ENCODE results near the gene ELK3.

Gene ELK3

DNA sequence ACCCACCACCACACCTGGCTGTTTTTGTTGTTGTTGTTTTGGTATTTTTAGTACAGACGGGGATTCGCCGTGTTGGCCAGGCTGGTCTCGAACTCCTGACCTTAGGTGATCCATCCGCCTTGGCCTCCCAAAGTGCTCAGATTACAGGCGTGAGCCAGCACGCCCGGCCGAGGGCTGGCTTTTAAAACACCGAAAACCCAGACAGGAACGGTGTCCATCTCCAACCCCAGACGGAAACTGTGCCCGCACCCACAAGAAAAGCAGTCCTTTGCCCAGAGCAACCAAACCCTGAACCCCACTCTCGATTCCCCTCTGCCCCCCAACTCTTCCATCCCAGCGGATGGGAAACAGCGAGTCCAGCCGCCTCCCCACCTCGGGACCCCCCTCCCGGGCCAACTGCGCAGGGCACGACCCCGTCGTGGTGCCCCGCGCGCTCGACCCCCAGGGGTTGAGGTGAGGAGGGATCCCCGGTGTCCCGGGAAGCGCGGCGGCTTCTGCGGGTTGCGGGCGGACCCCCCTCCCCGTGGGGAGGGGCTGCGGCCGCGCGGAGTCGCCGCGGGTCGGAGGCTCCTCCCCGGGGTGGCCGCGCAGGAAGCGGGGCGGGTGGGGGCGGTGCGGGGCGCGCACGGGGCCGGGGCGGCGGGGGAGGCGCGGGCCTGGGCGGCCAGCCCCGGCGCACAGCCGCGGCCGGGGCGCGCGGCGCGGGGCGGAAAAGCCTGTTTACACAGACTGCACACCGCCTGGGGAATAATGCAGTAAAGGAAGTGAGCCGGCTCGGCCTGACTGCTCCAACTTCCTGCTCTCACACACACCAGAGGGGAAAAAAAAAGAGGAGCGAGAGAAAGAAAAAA is at the start of gene ELK3:
ELK3 (plus strand) TSS at position 651 of the 851 bp plus-strand sequence.
- DNase-seq (ENCODE audit: low read depth in 2 of 2): peak; percentile 24 to 38

DNA sequence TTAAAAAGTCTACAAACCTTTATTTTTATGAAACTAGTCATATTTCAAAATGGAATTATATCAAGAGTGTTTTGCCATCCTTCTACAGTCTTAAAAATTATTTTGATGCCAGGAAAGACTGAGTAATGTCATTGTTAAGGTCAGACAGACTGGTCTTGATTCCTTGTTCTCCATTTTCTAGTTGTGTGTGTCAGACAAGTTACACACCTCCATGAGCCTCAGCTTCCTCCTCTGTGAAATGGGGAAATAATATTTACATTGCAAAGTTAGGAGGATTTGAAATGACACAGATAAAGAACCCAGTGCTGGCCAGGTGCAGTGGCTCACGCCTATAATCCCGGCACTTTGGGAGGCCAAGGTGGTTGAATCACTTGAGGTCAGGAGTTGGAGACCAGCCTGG is 47.4 kb upstream of the ELK3 start:
- DNase-seq (ENCODE audit: low read depth in 2 of 2): no peak

DNA sequence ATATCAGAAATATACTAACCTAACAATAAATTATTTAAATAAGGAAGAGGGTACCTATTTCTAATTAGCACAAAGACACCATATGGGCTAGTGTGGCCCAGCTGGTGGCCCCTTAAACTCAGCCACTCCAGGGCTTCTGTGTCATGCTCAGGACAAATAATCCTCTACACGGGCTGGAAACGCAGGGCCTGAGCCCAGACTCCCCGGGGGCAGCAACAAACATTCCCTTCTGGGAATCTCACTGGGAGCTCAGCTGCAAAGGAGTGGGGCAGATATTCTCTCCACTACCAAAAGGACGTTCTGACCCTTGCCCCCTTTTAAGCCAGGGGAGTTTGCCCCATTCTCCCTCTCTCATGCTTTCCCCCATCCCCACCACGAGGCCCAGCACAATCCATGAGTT is 43.7 kb upstream of the ELK3 start:
- DNase-seq (ENCODE audit: low read depth in 2 of 2): no peak

DNA sequence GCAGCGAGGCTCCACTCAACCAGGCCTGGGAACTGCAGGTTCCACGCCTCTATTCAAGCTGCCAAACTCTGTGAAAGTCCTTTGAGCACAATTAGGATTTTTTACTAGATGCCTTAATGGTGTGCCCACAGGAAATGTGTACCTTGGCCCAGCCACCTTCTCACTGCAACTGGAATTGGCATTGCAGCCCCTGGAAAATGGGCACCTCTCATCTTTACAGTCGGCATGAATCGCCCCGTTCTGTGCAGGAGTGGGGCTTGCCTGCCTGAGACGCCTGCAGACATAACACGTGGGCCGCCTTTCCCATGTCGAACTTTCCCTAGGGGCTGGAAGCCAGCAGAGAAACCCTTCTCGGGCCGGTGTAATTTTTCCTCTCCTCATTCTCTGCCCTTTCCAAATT is 42.0 kb upstream of the ELK3 start:
- no peak for DNase-seq (ENCODE audit: low read depth in 2 of 2)

DNA sequence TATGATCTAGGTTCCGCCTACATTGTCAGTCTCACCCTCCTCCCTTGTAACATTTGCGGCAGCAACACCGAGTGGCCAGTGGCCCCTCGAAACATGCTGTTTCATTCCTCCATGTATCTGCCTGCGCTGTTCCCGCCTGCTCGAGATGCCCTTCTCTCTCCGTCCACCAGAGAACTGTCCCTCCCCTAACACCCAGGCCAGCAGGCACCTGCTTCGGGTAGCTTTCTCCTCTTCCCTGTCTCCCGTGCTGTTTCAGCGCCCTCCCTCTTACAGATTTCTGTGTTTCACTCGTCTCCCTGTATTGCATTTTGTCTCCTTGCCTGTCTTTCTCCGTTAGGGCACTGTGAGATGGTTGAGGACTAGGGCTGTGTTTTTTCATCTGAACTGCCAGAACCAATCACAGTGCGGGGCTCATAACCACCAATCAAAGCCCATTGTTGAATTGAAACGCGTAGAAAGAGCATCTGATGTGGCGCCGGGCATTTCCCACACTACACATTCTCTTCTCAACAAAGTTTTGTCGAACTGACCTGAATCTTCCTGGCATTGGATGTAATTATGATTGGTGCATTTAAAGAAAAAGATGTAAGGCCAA is 40.9 kb upstream of the ELK3 start:
- no peak for DNase-seq (ENCODE audit: low read depth in 2 of 2)

DNA sequence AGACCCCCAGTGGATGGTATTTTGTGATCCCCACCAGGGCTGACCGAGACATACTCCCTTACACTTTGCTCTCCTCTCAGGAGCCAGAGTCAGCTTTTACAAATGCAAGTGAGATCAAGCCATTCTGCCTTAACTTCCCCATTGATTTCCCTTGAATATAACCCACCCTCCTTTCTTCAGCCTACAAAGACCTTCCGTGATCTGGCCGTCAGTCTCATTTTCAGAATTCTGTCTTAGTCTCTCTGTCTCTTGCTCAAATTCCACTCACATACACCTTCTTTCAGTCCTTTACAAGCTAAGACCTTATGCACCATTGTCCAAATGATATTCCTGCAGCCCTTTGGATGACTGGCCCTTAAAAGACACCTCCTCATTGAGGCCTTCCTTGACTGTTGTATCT is 39.0 kb upstream of the ELK3 start:
- no peak for DNase-seq (ENCODE audit: low read depth in 2 of 2)

DNA sequence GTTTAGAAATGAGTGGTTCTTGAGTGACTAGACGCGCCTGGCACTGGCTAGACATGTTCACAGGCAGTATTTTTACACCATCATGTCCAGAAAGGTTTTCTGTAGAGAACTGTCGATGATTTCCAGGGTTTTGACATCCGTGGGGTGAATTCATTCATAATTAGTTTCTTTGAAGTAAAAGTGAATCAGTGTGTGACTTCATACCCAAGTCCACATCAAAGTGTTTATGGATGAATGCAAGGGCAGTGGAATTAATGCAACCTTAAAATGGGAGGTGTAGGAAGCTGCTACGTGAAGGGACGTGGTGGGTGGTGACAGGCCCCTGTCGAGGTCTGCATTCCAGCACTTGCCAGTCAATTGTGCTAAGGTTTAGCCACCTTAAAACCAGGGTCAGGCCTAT is 38.4 kb upstream of the ELK3 start:
- no peak for DNase-seq (ENCODE audit: low read depth in 2 of 2)

DNA sequence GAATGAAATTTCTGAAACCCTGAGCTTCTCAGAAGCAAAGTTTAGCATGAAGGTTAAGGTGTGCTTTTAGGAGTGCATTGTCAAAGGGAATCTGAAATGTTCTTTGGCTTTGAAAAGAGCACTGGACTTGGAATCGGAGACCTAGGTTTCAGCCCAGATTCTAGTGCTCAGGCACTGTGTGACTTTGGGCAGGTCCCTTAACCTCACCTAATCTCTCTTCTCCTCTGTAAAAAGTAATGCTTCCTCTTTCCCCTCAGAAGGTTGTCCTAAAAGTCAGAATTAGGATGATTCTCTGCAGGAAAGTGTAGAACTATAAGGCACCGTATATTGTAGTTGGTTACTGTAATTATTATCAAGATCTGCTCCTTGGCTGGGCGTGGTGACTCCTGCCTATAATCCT is 38.0 kb upstream of the ELK3 start:
- DNase-seq (ENCODE audit: low read depth in 2 of 2): no peak

DNA sequence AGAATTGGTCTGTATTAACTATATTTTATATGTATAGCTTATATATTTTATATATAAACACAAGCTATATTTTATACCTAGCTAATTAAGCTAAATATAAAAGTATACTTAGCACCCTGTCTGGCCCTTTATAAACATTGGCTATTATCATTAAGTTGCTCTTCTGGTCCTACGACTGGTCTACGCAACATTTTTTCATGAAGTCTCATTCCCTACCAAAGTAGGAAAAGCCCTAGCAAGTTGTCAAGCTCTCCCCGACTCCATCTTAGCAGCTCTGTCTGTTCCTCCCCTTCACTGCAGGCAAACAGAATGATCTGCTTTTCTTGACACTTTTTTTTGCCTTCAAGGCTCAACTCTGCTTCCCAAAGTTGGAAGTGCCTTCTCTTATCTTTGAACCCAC is 36.7 kb upstream of the ELK3 start:
- no peak for DNase-seq (ENCODE audit: low read depth in 2 of 2)

DNA sequence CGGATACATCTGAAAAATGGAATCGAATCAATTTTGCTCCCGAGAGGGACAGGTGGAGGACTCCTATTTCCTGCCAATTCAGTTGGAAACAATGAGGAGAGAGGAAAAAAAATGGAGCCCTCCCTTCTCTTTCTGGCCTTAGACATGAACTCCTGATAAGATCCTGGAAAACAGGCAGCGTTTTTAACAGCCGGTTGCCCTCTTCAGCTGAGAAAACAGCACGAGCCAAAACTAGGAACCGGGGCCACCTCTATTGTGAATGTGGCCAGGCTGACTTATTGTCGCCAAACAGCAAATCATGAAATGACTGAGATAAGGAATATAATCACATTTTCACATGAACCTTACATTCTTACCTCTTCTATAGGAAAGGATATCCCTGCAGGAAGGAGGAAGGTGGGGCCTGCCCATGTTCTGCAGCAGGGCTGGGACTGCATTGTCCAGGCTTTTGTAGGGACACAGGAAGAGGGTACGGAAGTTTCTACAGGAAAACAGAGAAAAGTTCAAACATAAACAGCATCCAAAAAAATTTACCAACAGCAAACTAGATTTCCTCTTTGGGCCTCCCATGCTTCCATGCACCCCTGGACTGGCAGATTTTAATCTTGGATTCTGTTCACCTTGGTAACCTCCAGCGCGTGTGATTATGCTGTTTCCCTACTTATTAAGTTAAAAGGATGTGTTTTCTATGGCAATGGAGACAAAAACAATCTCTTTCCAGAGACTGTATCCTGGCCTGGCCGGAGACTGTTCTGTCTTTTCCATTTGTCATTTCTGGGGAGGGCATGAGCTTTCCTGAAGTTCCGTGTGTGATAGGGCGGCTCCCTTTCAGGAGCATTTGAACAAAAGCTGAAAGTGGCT is 29.0 kb upstream of the ELK3 start:
- DNase-seq (ENCODE audit: low read depth in 2 of 2): no peak

DNA sequence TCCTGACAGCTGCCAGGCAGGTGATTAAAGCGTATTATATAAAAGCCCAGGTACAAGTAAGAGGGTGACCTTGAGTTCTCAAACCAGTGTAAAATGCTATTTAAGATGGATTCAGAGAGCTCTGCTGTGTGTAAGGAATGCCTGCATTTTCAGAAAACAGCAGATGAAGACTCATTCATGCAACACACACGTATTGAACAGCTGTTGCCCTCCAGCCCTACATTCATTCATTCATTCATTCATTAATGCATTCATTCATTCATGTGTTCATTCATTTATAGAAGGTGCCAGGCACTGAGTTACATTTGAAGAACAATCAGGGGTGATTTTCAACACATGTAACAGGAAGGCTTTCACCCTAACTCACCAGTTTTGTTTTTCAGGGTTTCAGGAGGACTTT is 27.4 kb upstream of the ELK3 start:
- no peak for DNase-seq (ENCODE audit: low read depth in 2 of 2)

DNA sequence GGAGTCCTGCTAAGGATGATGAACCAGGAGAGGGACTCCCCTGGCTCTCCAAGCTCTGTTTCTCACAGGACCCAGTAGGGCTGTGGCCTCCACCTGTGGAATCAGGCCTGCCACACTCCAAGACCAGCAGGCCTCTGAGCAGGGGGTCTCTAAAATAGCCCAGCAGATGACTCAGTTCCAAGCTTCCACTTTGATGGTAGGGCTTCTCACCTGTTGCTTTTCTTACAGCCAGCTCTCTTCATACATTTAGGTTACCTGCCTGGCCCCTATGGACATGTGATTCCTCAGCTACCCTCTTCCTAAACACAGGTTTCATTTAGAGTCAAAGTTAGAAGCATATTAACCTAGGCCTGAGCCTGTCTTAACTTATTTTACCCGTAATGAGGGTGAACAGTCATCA is 26.7 kb upstream of the ELK3 start:
- no peak for DNase-seq (ENCODE audit: low read depth in 2 of 2)

DNA sequence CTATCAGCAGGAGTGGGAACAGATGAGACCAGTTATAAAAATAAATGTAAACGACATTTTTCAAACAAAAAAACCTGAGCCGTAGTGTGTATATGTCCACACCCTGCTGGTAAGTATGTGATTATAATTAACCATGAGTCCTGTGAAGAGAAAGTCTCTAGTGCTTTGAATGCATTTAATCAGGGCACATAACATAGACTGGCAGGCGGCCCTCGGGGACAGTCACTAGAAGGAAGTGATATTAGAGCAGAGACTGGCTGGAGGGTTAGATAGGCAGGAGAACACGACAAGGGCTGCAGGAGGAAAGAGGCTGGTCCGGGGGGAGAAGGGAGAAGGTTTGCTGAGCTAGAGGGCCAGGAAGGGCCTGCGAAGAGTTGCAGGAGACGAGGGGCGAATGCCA is 23.8 kb upstream of the ELK3 start:
- DNase-seq (ENCODE audit: low read depth in 2 of 2): no peak

DNA sequence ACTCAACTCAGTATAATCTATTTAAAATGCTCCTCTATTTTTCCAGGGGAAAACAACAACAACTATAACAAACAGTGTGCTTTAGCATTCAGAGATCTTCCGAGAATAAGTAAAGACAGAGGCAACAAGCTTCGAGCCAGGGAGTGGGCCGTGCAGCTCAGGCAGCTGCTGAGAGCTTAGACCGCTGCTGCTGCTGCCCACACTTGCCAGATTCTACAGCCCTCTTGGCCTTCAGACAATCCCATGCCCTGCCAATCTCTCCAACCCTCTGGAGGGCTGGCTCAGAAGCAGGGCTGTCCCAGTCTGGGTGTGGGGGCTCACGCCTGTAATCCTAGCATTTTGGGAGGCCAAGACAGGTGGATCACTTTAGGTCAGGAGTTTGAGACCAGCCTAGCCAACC is 23.4 kb upstream of the ELK3 start:
- no peak for DNase-seq (ENCODE audit: low read depth in 2 of 2)

DNA sequence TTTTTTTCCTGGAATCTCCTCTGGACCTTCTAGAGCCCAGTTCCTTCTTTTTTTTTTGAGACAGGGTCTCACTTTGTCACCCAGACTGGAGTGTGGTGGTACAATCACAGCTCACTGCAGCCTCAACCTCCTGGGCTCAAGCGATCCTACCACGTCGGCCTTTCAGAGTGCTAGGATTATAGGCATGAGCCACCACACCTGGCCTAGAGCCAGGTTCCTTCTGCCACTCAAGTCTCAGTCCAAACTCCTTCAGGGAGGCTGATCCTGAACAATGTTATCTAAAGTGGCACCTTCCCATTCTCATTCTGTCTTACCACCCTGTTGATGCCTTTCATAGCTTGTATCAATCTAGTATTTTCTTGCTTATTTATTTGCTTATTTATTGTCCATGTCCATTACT is 22.3 kb upstream of the ELK3 start:
- no peak for DNase-seq (ENCODE audit: low read depth in 2 of 2)

DNA sequence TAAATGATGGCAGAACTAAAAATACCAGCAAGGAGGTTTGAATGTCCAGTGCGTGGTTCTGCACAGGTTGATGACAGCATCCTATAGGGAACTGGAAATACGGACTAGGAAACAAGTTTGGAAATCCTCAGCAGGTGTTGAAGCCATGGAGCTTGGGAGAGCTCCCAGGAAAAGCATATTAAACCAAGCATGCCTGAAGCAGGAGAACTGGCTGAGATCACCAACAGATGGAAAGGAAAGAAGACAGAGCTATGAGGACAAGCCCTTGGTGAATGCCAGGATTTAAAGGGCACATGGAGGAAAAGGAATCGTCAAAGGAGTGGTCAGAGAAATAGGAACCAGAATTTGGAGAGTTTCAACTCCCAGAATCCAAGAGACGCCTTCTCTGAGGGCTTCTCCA is 21.2 kb upstream of the ELK3 start:
- DNase-seq (ENCODE audit: low read depth in 2 of 2): no peak

DNA sequence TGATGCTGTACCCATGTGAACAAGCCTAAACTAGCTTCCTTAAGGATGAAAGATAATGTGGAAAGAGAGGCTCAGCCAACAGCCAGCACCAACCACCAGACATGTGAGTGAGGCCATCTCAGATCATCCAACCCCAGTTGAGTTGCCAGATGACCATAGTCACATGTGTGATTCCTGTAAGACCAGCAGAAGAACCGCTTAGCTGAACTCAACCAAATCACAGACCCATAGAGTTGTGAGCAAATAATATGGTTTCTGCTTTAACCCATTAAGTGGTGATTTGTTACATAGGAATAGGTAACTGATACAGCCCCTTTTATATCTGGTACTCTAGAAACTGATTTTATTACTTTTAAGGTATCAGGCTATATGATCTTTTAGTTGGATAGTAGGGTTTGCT is 17.6 kb upstream of the ELK3 start:
- no peak for DNase-seq (ENCODE audit: low read depth in 2 of 2)

DNA sequence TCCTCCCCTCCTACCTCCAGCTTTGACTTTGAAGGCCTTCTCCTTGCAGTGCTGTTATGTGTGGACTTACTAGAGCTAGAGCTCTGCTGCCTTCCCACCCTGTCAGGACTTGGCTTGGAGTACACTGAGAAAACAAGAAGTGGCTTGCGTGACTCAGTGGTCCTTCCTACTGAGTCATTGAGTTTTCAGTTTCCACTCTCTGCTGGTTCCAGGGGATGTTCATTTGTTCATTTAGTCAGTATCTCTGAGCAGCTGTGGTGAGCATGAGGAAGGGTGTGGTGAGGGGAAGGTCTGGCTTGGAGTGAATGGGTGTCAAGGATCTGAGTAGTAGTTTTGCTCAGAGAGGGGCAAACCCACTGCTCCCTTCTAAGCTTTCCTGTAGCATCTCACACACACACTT is 17.2 kb upstream of the ELK3 start:
- peak; percentile 44 to 56 for DNase-seq (ENCODE audit: low read depth in 2 of 2)

DNA sequence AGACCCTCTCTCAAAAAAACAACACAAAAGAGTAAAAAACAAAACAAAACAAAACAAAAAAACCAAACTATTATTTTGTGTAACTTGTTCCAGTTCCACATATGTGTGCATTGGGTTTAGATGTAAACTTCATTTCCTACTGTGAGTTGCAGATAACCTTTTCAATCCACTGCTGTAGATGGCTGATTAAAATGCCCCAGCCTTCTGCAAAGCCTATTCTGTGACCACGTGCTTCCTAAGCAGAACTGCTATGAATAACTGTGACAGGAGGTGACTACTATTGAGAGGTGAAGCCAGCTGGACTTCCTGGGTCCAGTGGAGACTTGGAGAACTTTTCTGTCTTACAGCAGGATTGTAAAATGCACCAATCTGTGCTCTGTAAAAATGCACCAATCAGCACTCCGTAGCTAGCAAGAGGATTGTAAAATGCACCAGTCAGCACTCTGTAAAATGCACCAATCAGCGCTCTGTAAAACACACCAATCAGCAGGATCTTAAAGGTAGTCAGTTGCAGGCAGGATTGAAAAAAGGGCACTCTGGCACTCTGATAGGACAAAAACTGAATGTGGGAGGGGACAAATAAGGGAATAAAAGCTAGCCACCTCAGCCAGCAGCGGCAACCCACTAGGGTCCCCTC is 10.3 kb upstream of the ELK3 start:
- no peak for DNase-seq (ENCODE audit: low read depth in 2 of 2)

DNA sequence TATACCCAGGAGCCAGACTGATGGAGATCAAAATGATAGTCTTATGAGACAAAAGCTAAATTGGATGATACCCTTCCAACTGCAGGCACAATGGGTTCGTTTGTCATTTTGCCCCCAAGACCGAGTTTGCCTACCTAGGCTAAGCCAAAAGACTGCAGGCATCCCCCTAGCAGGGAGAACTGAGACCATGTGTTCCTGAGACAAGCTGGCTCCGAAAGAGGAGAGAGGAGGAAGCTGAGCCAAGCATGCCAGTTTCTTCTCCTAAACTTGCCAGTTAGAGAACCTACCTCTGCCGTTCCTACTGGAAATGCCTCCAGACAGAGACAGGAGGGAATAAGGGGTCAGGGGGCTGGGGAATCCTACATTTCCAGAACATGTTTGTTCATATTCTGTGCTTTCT is 8.3 kb upstream of the ELK3 start:
- no peak for DNase-seq (ENCODE audit: low read depth in 2 of 2)

DNA sequence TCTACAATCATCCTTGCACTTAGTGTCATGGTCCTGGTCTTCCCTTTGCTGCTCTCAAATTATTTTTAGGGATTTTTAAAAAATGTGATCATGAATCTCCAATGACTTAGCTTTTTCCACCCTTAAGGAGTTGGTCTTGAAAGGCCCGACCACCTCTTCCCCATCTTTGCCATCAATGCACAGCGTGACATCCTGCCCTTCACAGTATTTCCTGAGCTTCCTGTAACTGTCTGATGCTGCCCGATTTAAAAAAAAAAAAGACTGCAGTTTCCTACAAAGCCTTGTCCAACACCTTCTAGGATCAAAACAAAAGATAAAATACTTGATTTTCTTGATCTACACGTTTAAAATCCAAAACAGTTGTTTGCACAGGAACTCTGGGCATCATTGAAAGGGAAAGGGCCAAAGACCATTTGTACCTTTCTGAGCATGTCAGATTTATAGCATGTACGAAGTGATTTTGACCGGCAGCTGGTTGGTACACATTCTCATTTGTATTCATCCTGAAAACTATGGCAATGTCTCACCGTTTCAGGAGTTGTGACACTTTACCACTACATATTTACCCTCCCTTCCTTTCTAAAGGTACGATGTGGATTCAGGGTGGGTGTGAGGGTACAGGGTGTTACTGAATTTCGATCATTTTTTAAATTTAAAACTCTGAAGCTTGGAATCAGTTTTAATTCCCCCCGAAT is 7.4 kb upstream of the ELK3 start:
- DNase-seq (ENCODE audit: low read depth in 2 of 2): no peak

DNA sequence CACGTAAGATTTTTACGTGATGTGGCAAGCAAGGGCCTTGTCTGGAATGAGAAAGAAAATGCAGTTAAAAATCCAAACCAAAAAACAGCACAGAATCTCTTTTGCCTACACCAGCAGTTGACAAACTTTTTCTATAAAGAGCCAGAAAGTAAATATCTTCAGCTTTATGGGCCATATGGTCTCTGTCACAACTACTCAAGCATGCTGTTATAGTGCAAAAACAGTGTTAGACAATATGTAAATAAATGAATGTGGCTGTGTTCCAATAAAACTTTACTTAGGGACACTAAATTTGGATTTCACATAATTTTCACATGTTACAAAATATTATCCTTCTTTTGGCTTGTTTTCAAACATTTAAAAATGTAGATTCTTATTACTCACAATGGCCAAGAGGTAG is 6.2 kb upstream of the ELK3 start:
- no peak for DNase-seq (ENCODE audit: low read depth in 2 of 2)
